HEK293 (cell line): ENCODE measurements around the gene APOL4.

ENCODE experiments used
- PBX3 ChIP-seq: sonication (generic); formaldehyde crosslinking; IDR thresholded peaks from 2 replicates; pipeline ENCODE4 v1.8.1; 2022; ENCODE audit warnings: mild to moderate bottlenecking, moderate library complexity, missing genetic modification reagents
- ZNF114 ChIP-seq: fragments of 450-650 bp; formaldehyde crosslinking; IDR thresholded peaks from 2 replicates; pipeline ENCODE4 v1.5.0; 2017; ENCODE audit warnings: missing biosample characterization, missing genetic modification characterization
- ZNF138 ChIP-seq: fragments of 450-650 bp; formaldehyde crosslinking; IDR thresholded peaks from 2 replicates; pipeline ENCODE4 v1.5.1; 2016; ENCODE audit warnings: missing biosample characterization, missing genetic modification characterization, borderline replicate concordance
- ZNF24 ChIP-seq: fragments of 450-650 bp; formaldehyde crosslinking; IDR thresholded peaks from 2 replicates; pipeline ENCODE4 v1.5.1; 2016; ENCODE audit warnings: missing biosample characterization, missing genetic modification characterization
- TF ChIP-seq, protein P1 (sequence below): fragments of 450-650 bp; formaldehyde crosslinking; IDR thresholded peaks from 2 replicates; pipeline ENCODE4 v1.5.1; 2016; ENCODE audit warnings: missing biosample characterization, missing genetic modification characterization

- TF ChIP-seq, protein P1, sequence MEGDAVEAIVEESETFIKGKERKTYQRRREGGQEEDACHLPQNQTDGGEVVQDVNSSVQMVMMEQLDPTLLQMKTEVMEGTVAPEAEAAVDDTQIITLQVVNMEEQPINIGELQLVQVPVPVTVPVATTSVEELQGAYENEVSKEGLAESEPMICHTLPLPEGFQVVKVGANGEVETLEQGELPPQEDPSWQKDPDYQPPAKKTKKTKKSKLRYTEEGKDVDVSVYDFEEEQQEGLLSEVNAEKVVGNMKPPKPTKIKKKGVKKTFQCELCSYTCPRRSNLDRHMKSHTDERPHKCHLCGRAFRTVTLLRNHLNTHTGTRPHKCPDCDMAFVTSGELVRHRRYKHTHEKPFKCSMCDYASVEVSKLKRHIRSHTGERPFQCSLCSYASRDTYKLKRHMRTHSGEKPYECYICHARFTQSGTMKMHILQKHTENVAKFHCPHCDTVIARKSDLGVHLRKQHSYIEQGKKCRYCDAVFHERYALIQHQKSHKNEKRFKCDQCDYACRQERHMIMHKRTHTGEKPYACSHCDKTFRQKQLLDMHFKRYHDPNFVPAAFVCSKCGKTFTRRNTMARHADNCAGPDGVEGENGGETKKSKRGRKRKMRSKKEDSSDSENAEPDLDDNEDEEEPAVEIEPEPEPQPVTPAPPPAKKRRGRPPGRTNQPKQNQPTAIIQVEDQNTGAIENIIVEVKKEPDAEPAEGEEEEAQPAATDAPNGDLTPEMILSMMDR (tag by site-specific recombination): no peak
- TF ChIP-seq PBX3 (CRISPR knock-in tag): no peak
- no peak for TF ChIP-seq ZNF138
- TF ChIP-seq ZNF114 (tag by site-specific recombination): no peak
- no peak for TF ChIP-seq ZNF24 (tag by site-specific recombination)
These were observed 44.8 kb downstream of the APOL4 start for GRCh38 chr22:36156515-36157419.
